Stimulated activated CD8-positive, alpha-beta memory T cell treated with anti-CD3 and anti-CD28 coated beads, Interleukin-4, amount 100 ng/mL, for 1 hour (primary cell): ENCODE measurements around the gene TMIE.

Experiments used
- DNase-seq, 2 donors: peaks; one replicate each; pipeline ENCODE4 v3.0.0-alpha.2; 2020; ENCODE audit warnings: low read depth in 2 of 2, low spot score in 1 of 2

Gene TMIE

GRCh38 chr3:46707601-46708011, 6.4 kb downstream of the TMIE start:
- no peak for DNase-seq

GRCh38 chr3:46708401-46709156, 7.4 kb downstream of the TMIE start:
- DNase-seq = no peak

GRCh38 chr3:46709157-46709654, 8.0 kb downstream of the TMIE start:
- no peak for DNase-seq

GRCh38 chr3:46709721-46710120, 8.5 kb downstream of the TMIE start:
- DNase-seq = no peak

GRCh38 chr3:46710229-46710628, 9.0 kb downstream of the TMIE start:
- no peak for DNase-seq

- DNase-seq = no peak
Observed at GRCh38 chr3:46710671-46711295, 9.6 kb downstream of the TMIE start.

- DNase-seq = no peak
Observed at GRCh38 chr3:46711305-46711704, 10.1 kb downstream of the TMIE start.

GRCh38 chr3:46711760-46712159, 10.6 kb downstream of the TMIE start:
- DNase-seq = no peak

- DNase-seq = no peak
Observed at GRCh38 chr3:46712191-46713049, 11.2 kb downstream of the TMIE start.

- no peak for DNase-seq
Observed at GRCh38 chr3:46713050-46713897, 12.1 kb downstream of the TMIE start.

GRCh38 chr3:46713898-46714552, 12.8 kb downstream of the TMIE start:
- no peak for DNase-seq

- no peak for DNase-seq
Observed at GRCh38 chr3:46714728-46715506, 13.7 kb downstream of the TMIE start.

- no peak for DNase-seq
Observed at GRCh38 chr3:46715507-46716175, 14.4 kb downstream of the TMIE start.

GRCh38 chr3:46716461-46717441, 15.6 kb downstream of the TMIE start:
- no peak for DNase-seq

- no peak for DNase-seq
Observed at GRCh38 chr3:46717447-46718231, 16.4 kb downstream of the TMIE start, which contains the start of gene PRSS50. PRSS50 (minus strand) TSS chr3:46717869; CDS start chr3:46717824, 45 bp downstream.

- DNase-seq = no peak
Observed at GRCh38 chr3:46719044-46719565, 17.9 kb downstream of the TMIE start.
